ENCODE results near the gene TC2N. TPM values are rescaled to one million over a fixed set of nuclear protein-coding genes. Genes with fewer than 3 reads are reported as not detected.

Gene TC2N
- polyA plus RNA-seq, 1 experiment = 0.10 TPM

GRCh38 chr14:91870001-91870400 lies 2.7 kb upstream of the TC2N start:
- no peak overlapping the region for H3K4me3 ChIP-seq (ENCODE audit: low read depth, low read length)
- POLR2A ChIA-PET = no interaction called here
- CTCF ChIA-PET = interaction anchor here (0.6 kb wide), 1 partner anchor 127 kb away, joined by 3 read pairs; no protein-coding TSS in a partner anchor

GRCh38 chr14:91869556-91869955 lies 2.2 kb upstream of the TC2N start:
- POLR2A ChIA-PET = interaction anchor here (0.6 kb wide), 1 partner anchor 796 kb away, joined by 3 read pairs; no protein-coding TSS in a partner anchor
- no peaks in the 10 kb centered on the region for H3K27me3 ChIP-seq (ENCODE audit: control insufficient read depth, insufficient read depth, low read length)
- H3K9me3 ChIP-seq (ENCODE audit: control insufficient read depth, insufficient read depth, low read length) = peaks cover 5% of the 10 kb centered on the region; the same call in 1 of the 2 replicates
- H3K4me3 ChIP-seq (ENCODE audit: low read depth, low read length) = no peak overlapping the region
- CTCF ChIA-PET = interaction anchor here (1.0 kb wide), 1 partner anchor 127 kb away, joined by 5 read pairs; no protein-coding TSS in a partner anchor
- no peak for DNase-seq (ENCODE audit: low read depth, low spot score)
- no peak overlapping the region for H3K27ac ChIP-seq (ENCODE audit: low read depth, low read length)
- TF ChIP-seq CTCF (IDR thresholded peaks at IDR 0.05; ENCODE audit: low read depth, low read length) = no peak

More at GRCh38 chr14:91870001-91870400, 2.7 kb upstream of the TC2N start:
- DNase-seq (ENCODE audit: low read depth, low spot score) = no peak
- no peaks in the 10 kb centered on the region for H3K27me3 ChIP-seq (ENCODE audit: control insufficient read depth, insufficient read depth, low read length)
- peaks cover 5% of the 10 kb centered on the region; the same call in 1 of the 2 replicates for H3K9me3 ChIP-seq (ENCODE audit: control insufficient read depth, insufficient read depth, low read length)
- H3K27ac ChIP-seq (ENCODE audit: low read depth, low read length) = no peak overlapping the region
- TF ChIP-seq CTCF (IDR thresholded peaks at IDR 0.05; ENCODE audit: low read depth, low read length) = no peak

DNA sequence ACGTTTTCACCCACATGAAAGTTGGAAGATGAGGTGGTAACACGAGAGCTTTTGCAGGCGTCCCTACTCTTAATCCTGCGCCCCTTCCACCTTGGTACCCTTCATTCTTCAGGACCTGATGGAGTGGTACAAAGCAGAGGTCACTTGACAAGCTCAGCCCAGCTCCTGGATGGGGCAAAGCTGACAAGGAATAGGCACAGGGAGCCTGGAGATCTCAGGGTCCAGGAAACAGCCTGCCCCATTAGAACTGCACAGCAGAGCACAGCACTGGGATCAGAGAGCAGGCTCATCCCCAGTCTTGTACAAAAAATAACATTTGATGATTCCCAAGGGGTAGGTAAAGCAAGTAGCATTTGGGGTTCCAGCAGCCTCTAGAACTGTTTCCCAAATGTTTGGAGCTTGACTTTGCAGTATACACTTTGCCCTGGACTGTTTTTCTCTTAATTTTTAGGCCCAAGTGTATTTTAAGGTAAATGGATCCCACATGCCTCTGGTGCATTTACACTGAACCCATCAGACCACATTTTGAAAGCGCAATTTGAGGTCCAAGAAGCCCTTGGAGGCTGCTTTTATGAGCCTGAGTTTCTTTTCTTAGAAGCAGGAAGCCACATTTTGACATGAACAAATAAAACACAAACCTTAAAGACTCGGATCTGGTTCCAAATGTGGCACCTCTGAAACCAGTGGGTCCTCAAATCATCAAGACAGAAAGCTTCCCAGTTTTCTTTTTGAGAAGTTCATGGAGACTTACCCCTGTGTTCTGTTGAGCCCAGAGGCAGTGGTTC lies 633 bp downstream of the TC2N start:
- DNase-seq (ENCODE audit: low read depth, low spot score) = no peak
- H3K9me3 ChIP-seq (ENCODE audit: control insufficient read depth, insufficient read depth, low read length) = peaks cover 5% of the 10 kb centered on the region; the same call in 1 of the 2 replicates
- no peak overlapping the region for H3K27ac ChIP-seq (ENCODE audit: low read depth, low read length)
- H3K27me3 ChIP-seq (ENCODE audit: control insufficient read depth, insufficient read depth, low read length) = no peaks in the 10 kb centered on the region
- CTCF ChIA-PET = no interaction called here
- POLR2A ChIA-PET = no interaction called here
- no peak for TF ChIP-seq CTCF (IDR thresholded peaks at IDR 0.05; ENCODE audit: low read depth, low read length)
- no peak overlapping the region for H3K4me3 ChIP-seq (ENCODE audit: low read depth, low read length)

DNA sequence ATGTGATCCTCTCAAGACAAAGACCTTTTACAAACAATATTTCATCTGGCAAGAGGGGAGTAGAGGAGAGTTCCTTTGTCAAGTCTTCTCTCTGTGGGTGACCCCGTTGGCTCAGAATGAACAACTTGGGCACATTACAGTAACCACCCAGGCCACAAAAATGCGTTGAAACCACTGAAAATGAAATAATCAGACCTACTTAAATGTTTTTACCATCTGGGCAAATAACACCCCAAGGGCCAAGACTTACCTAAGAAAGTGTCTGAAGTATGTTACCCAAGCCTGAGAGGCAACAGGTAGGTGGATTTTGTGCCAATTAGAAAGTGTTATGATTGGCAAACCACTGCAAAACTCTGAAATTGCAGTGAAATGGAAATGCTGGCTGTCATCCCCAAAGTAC lies 1.3 kb downstream of the TC2N start:
- CTCF ChIA-PET = no interaction called here
- H3K27me3 ChIP-seq (ENCODE audit: control insufficient read depth, insufficient read depth, low read length) = no peaks in the 10 kb centered on the region

More for the DNA sequence above, 1.3 kb downstream of the TC2N start:
- POLR2A ChIA-PET = no interaction called here
- H3K27ac ChIP-seq (ENCODE audit: low read depth, low read length) = no peak overlapping the region
- TF ChIP-seq CTCF (IDR thresholded peaks at IDR 0.05; ENCODE audit: low read depth, low read length) = no peak
- H3K9me3 ChIP-seq (ENCODE audit: control insufficient read depth, insufficient read depth, low read length) = peaks cover 5% of the 10 kb centered on the region; the same call in 1 of the 2 replicates
- DNase-seq (ENCODE audit: low read depth, low spot score) = no peak
- H3K4me3 ChIP-seq (ENCODE audit: low read depth, low read length) = no peak overlapping the region

Measured in AG04450 (cell line).